Glutamatergic neuron (in vitro differentiated cells): ENCODE results near the gene INSYN1. TPM values are rescaled to one million over a fixed set of nuclear protein-coding genes. Genes with fewer than 3 reads are reported as not detected.

Experiments
- DNase-seq: peaks from one replicate; pipeline ENCODE4 v3.0.0; 2022
- H3K27ac Mint-ChIP-seq: one replicate; pipeline ENCODE4 v1.8.0; 2020; ENCODE audit warnings: mild to moderate bottlenecking, mixed read lengths, inconsistent platforms; ENCODE audit not compliant: unreplicated experiment
- H3K27me3 Mint-ChIP-seq: one replicate; pipeline ENCODE4 v1.8.0; 2020; ENCODE audit warnings: mild to moderate bottlenecking, moderate library complexity, mixed read lengths, inconsistent platforms; ENCODE audit not compliant: unreplicated experiment
- H3K36me3 Mint-ChIP-seq: one replicate; pipeline ENCODE4 v1.8.0; 2020; ENCODE audit warnings: mild to moderate bottlenecking, mixed read lengths, inconsistent platforms; ENCODE audit not compliant: unreplicated experiment
- H3K4me1 Mint-ChIP-seq: one replicate; pipeline ENCODE4 v1.8.0; 2020; ENCODE audit warnings: mild to moderate bottlenecking, low read depth, mixed read lengths, inconsistent platforms; ENCODE audit not compliant: unreplicated experiment
- H3K4me3 Mint-ChIP-seq: one replicate; pipeline ENCODE4 v1.8.0; 2020; ENCODE audit warnings: mild to moderate bottlenecking, mixed read lengths, inconsistent platforms; ENCODE audit not compliant: unreplicated experiment
- H3K9me3 Mint-ChIP-seq: one replicate; pipeline ENCODE4 v1.8.0; 2020; ENCODE audit warnings: mild to moderate bottlenecking, moderate library complexity, mixed read lengths, inconsistent platforms; ENCODE audit not compliant: unreplicated experiment
- CTCF ChIP-seq: fragments of 200-600 bp; sonication (generic); IDR thresholded peaks from one replicate; pipeline ENCODE4 v1.5.0; 2021; ENCODE audit not compliant: partially characterized antibody, unreplicated experiment
- total RNA-seq: library from RNA; stranded (reverse); fragmentation: NEBNext Ultra II Directional; extraction: Animal tissue kit (Norgen Biotek cat#: 25700); gene quantifications from one replicate; pipeline ENCODE4 v1.2.1, GENCODE V29; 2021; ENCODE audit not compliant: unreplicated experiment

INSYN1 gene
- total RNA-seq, 1 donor from 2014 or later, result 86.6 TPM

- Mint-ChIP-seq H3K27ac (no peak overlapping the region), H3K9me3 (peaks cover 3% of the 10 kb centered on the region), H3K4me3 (no peak overlapping the region), H3K36me3 (no peaks in the 10 kb centered on the region), H3K27me3 (peaks cover 9% of the 10 kb centered on the region), H3K4me1 (peaks cover 11% of the 10 kb centered on the region)
- no peak for DNase-seq
- no peak for TF ChIP-seq CTCF
These were observed 10.8 kb upstream of the INSYN1 start for GRCh38 chr15:73763931-73764330.

- H3K27ac Mint-ChIP-seq, result no peak overlapping the region
- peaks cover 6% of the 10 kb centered on the region for H3K4me1 Mint-ChIP-seq
- TF ChIP-seq CTCF, result no peak
- H3K4me3 Mint-ChIP-seq, result no peak overlapping the region
- H3K27me3 Mint-ChIP-seq, result peaks cover 3% of the 10 kb centered on the region
- no peaks in the 10 kb centered on the region for H3K36me3 Mint-ChIP-seq
- H3K9me3 Mint-ChIP-seq, result no peaks in the 10 kb centered on the region
- no peak for DNase-seq
These were observed 7.5 kb upstream of the INSYN1 start for GRCh38 chr15:73760330-73761329.

- TF ChIP-seq CTCF, result no peak
- no peak overlapping the region for H3K4me3 Mint-ChIP-seq
- peaks cover 7% of the 10 kb centered on the region for H3K27me3 Mint-ChIP-seq
- no peak overlapping the region for H3K27ac Mint-ChIP-seq
- DNase-seq, result no peak
- peaks cover 2% of the 10 kb centered on the region for H3K9me3 Mint-ChIP-seq
- peaks cover 15% of the 10 kb centered on the region for H3K4me1 Mint-ChIP-seq
- no peaks in the 10 kb centered on the region for H3K36me3 Mint-ChIP-seq
These were observed 5.3 kb upstream of the INSYN1 start for GRCh38 chr15:73758461-73758860.

- H3K27me3 Mint-ChIP-seq, result peaks cover 7% of the 10 kb centered on the region
- no peak for DNase-seq
- peaks cover 15% of the 10 kb centered on the region for H3K4me1 Mint-ChIP-seq
- no peak overlapping the region for H3K27ac Mint-ChIP-seq
- peaks cover 2% of the 10 kb centered on the region for H3K9me3 Mint-ChIP-seq
- no peak overlapping the region for H3K4me3 Mint-ChIP-seq
- TF ChIP-seq CTCF, result no peak
- no peaks in the 10 kb centered on the region for H3K36me3 Mint-ChIP-seq
These were observed 4.4 kb upstream of the INSYN1 start for GRCh38 chr15:73757571-73757970.

- H3K9me3 Mint-ChIP-seq, result peaks cover 2% of the 10 kb centered on the region
- H3K4me3 Mint-ChIP-seq, result no peak overlapping the region
- DNase-seq, result no peak
- H3K27ac Mint-ChIP-seq, result no peak overlapping the region
- H3K36me3 Mint-ChIP-seq, result no peaks in the 10 kb centered on the region
- TF ChIP-seq CTCF, result no peak
- H3K4me1 Mint-ChIP-seq, result peaks cover 15% of the 10 kb centered on the region
- H3K27me3 Mint-ChIP-seq, result peaks cover 7% of the 10 kb centered on the region
These were observed 3.9 kb upstream of the INSYN1 start for GRCh38 chr15:73756947-73757513.
